GM19239 (cell line): ENCODE results near the gene RSBN1L.

Experiments used
- DNase-seq: peaks from one replicate; pipeline ENCODE4 v3.0.0; 2011; ENCODE audit warnings: low spot score; ENCODE audit not compliant: insufficient read length
- FAIRE-seq: peaks from 2 replicates; lab custom pipeline; 2011; peaks lifted over from hg19 to GRCh38; lab: Jason Lieb, UNC

Gene RSBN1L

DNA sequence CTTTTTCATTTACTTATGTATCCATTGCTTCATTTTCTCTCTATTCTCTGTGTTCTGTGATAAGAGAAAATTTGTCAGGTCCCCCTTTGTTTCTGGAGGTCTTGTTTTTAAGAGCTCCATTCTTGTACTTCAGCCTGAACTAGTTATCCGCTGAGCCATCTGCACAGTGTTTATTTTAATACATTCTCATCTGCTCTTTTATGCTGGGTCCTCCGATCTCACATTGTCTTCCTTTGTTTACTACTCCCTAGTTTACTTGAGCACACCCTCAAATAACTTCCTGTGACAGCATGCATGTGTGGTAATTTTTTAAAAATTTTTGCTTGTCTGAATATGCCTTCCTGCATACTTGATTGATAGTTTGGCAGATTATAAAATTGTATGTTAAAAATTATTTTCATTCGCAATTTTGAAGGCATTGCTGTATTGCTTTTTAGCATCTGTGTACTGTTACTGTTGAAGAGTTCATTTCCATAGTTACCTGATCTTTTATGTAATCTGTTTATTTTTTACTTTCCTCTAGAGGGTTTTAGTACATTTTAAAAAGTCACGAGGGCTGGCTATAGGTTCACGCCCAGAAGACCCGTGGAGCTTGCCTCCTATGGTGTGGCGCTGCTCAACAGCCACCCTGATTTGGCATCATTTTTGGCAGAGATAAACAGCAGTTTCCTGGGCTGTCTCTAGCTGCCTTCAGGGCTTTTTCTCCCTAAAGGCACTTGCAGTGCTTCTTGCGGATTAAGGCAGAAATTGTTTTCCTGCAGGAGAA lies 31.9 kb downstream of the RSBN1L start:
- no peak for DNase-seq
- FAIRE-seq = no peak

DNA sequence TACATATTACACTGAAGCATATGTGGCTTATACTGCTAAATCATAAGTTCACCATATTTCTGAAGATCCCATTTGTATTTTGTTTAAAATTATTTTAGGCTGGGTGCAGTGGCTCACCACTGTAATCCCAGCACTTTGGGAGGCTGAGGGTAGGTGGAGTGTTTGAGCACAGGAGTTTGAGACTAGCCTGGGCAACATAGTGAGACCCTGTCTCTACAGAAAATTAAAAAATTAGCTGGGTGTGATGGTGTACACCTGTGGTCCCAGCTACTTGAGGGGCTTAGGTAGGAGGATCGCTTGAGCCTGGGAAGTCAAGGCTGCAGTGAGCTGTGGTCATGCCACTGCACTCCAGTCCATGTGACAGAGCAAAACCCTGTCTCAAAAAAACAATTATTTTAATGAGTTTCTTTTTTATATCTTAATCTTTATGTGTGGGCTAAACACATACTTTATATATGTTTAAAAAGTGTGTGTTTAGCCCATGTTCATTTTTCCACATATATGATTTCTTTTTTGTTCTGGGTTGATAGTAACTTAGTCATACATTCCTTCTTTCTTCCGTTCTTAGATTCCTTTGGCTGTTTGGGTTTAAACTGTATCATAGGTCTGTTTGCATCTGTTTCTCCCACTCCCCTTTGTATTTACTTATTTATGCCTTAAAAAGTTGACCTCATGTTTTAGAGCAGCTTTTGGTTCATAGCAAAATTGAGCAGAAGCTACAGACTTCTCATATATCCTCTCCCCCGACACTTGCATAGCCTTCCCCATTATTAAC lies 33.5 kb downstream of the RSBN1L start:
- no peak for DNase-seq
- FAIRE-seq = no peak

DNA sequence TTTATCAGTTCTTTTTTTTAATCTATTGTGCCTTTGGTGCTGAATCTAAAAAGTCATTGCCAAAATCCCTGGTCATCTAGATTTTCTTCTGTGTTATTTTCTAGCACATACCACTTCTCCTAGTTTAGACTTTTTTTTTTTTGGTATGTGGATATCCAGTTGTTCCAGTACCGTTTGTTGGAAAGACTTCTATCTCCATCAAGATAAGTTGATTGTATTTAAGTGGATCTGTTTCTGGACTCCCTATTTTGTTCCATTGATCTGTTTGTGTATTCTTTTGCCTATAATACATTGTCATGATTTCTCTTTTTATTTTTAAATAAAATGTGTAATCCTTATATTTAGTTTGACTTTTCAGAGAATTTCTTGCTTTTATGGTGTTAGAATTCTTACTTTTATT lies 35.5 kb downstream of the RSBN1L start:
- DNase-seq (no peak), FAIRE-seq (no peak)

GRCh38 chr7:77734659-77735421 lies 38.6 kb downstream of the RSBN1L start:
- DNase-seq = no peak
- FAIRE-seq = peak; percentile 37

GRCh38 chr7:77735457-77735856 lies 39.2 kb downstream of the RSBN1L start:
- no peak for DNase-seq
- FAIRE-seq = peak; percentile 31

GRCh38 chr7:77736991-77737390 lies 40.7 kb downstream of the RSBN1L start:
- DNase-seq (no peak), FAIRE-seq (no peak)

GRCh38 chr7:77738382-77738781 lies 42.1 kb downstream of the RSBN1L start:
- FAIRE-seq (no peak), DNase-seq (no peak)

DNA sequence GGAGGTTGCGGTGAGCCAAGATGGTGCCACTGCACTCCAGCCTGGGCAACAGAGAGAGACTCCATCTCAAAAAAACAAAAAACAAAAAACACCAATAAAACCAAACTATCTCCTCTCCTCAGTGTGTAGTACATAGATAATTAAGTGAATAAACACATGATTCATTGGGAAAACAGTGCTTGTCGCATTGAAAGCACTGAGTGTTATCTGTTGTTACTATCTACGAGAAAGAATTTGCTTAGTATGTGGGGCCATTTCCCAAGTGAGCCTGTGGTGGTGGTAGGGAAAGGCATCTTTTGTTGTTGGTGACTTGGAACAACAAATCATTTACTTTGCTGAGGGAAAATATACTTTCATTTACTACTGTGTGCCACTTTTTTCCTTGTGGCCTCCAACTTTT lies 42.6 kb downstream of the RSBN1L start:
- DNase-seq (no peak), FAIRE-seq (no peak)

GRCh38 chr7:77740257-77740656 lies 44.0 kb downstream of the RSBN1L start:
- FAIRE-seq (no peak), DNase-seq (no peak)

DNA sequence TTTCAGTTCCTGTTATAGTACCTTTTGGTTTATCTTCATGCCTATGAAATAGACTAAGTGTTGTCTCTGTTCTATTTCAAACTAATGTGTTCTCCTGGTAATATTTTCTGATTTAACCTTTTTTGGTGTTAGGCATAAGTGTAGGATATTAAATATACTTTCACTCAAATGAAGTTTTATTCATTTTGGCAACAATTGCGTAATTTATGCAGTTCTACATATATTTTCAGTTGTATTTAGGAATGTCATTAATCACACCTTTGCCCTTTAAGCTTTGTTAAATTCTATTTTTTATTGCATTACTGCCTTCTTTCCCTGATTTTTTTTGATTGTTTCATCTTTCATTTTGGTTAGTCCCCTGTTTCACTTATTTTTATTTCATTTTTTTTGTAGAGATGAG lies 47.3 kb downstream of the RSBN1L start:
- DNase-seq (no peak), FAIRE-seq (peak; percentile 62)

DNA sequence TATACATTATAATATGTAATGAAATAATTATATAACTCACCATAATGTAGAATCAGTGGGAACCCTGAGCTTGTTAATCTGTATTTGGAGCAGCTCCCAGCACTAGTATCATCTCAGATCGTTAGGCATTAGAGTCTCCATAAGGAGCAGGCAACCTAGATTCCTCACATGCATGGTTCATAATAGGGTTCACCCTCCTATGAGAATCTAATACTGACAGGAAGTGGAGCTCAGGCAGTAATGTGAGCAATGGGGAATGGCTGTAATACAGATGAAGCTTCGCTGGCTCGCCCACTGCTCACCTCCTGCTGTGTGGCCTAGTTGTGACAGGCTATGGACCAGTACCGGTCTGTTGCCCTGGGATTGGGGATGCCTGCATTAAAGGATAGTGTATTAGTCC lies 49.5 kb downstream of the RSBN1L start:
- DNase-seq (no peak), FAIRE-seq (no peak)

DNA sequence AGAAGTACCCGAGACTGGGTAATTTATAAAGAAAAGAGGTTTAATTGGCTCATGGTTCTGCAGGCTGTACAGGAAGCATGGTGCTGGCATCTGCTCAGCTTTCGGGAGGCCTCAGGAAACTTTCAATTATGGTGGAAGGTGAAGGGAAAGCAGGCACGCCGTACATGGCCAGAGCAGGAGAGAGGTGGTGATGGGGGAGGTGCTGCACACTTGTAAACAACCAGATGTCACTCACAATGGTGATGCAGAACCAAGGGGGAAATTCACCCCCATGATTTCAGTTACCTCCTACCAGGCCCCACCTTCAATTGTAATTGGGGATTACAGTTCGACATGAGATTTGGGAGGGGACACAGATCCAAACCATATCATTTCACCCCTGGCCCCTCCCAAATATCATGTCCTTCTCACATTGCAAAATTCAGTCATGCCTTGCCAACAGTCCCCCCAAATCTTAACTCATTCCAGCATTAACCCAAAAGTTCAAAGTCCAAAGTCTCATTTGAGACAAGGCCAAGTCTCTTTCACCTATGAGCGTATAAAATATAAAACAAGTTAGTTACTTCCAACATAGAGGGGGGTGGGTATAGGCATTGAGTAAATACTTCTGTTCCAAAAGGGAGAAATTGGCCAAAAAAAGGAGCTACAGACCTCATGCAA lies 50.0 kb downstream of the RSBN1L start:
- no peak for DNase-seq
- no peak for FAIRE-seq

- FAIRE-seq (no peak), DNase-seq (no peak)
These were observed 50.5 kb downstream of the RSBN1L start for GRCh38 chr7:77746824-77747165.

DNA sequence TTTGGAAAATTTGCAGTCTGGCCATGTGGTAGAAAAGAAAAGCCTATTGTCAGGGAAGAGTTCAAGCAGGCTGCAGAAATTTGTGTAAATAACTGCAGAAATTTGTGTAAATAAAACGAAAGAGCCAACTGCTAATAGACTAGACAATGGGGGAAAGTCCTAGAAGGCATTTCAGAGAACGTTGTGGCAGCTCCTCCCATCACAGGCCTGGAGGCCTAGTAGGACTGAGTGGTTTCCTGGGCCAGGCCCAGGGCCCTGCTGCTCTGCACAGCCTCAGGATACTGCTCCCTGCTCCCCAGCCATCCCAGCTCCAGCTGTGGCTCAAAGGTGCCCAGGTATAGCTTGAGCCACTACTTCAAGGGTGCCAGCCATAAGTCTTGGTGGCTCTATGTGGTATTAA lies 50.9 kb downstream of the RSBN1L start:
- FAIRE-seq = no peak
- DNase-seq = no peak

- DNase-seq (no peak), FAIRE-seq (no peak)
These were observed 51.5 kb downstream of the RSBN1L start for GRCh38 chr7:77747718-77748117.

- peak; percentile 4 for FAIRE-seq
These were observed 55.8 kb downstream of the RSBN1L start for GRCh38 chr7:77752016-77752415.

GRCh38 chr7:77753173-77753572 lies 56.9 kb downstream of the RSBN1L start:
- FAIRE-seq (no peak), DNase-seq (no peak)

More at GRCh38 chr7:77752016-77752415, 55.8 kb downstream of the RSBN1L start:
- DNase-seq = no peak

DNA sequence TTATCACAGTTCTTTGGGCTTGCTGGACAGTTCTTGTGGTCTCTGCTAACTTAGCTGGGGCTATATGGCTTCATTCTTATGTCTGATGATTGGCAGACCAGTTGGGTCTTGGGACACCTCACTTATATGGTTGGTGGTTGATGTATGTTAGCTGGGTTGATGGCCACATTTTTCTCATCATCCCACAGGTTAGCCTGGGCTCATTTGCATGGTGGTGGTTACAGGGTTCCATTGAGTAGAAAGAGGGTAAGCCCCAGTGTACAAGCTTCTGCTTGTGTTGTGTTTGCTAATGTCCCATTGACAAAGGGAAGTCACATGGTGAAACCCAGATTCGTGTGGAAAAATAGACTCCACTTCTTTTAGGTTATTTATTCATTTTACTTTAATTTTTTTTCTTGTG lies 61.3 kb downstream of the RSBN1L start:
- peak; percentile 8 for DNase-seq
- FAIRE-seq = peak; percentile 77

GRCh38 chr7:77759294-77759889 lies 63.1 kb downstream of the RSBN1L start:
- DNase-seq (no peak), FAIRE-seq (peak; percentile 68)

DNA sequence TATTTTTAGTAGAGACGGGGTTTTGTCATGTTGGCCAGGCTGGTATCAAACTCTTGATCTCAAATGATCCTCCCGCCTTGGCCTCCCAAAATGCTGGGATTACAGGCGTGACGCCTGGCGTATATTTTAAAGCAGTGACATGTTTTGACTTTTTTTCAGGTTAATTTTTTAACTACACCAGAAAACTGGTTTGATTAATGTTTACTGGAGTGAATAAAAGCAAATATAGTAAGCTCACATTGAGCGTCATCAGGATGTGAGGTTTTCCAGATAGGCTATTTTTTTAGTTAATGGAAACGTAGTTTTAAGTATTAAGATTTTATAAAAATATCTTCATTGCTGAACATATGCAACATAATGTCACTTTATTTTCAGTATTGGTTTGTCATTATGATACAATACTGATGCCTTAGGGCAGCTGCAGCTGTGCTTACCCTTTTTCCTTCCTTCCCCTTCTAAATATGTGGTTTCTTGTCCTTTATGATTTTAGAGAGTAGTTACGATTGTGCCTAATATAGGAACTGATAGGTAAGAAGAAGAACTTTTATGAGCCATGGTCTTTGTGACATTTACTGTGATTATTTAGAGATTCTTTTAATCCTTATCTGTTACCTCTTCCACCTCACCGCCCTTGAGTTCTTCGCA lies 64.7 kb downstream of the RSBN1L start:
- no peak for DNase-seq
- FAIRE-seq = peak; percentile 26
